ELR (cell line): ENCODE measurements around the gene CBR1.

Source experiments
- DNase-seq: peaks from one replicate; pipeline ENCODE4 v3.0.0-alpha.2; 2015; ENCODE audit warnings: low read depth

Gene CBR1

DNA sequence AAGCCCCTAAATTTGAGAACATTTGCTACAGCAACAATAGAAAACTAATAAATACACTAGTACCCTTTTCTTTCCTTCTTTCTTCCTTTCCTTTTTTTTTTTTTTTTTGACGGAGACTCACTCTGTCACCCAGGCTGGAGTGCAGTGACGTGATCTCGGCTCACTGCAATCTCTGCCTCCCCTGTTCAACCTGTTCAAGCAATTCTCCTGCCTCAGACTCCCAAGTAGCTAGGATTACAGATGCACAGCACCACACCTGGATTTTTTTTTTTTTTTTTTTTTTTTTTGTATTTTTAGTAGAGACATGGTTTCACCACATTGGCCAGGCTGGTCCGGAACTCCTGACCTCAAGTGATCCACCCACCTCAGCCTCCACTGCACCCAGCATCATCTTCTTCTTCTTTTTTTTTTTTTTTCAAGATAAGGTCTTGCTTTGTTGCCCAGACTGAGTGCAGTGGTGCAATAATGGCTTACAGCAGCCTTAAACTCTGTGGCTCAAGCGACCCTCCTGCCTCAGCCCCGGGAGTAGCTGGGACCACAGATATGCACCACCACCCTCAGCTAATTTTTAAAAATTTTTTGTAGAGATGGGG is 45.4 kb downstream of the CBR1 start:
- no peak for DNase-seq

- DNase-seq, result no peak
These were observed 47.5 kb downstream of the CBR1 start for GRCh38 chr21:36117286-36117741.

DNA sequence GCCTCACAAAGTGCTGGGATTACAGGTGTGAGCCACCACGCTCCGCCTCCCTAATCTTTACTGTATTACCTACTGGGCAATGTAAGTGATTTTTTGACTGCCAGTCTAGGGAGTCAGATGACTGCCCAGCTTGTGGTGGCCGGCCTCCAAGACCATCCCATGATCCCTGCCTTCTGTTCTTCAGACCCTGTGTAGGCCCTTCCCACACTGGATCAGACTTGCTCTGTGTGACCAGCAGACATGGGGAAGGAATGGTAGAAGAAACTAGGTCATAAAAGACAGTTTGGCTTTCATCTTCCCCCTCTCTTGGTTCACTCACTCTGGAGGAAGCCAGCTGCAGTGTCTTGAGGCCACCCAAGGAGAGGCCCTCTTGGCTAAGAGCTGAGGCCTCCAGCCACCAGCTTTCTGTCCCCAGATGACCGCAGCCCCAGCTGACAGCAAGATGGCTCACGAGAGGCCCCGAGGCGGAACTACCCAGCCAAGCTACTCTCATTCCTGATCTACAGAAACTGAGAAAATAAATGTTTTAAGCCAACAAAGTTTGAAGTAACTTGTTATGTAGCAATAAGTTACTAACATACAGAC is 50.6 kb downstream of the CBR1 start:
- DNase-seq, result no peak
